Ovary (tissue), 9 donors: ENCODE results near the gene SLC25A36. TPM values are rescaled to one million over a fixed set of nuclear protein-coding genes. Genes with fewer than 3 reads are reported as not detected.
"Not testable (repeated sequence)": the region's sequence is repeated elsewhere in the genome, so short reads cannot be mapped to it uniquely, and the experiment has no call there.

Source experiments
- DNase-seq, 5 donors: peaks; one replicate each; pipeline ENCODE4 v3.0.0-alpha.2; 2019 to 2020
- H3K27ac ChIP-seq, 2 donors: fragments of 200-600 bp; one replicate each; pipeline versions ENCODE4 v1.5.1 to v1.8.0; 2019 to 2022
- H3K27me3 ChIP-seq: fragments of 200-600 bp; one replicate; pipeline ENCODE4 v1.8.0; 2022
- H3K36me3 ChIP-seq: fragments of 200-600 bp; sonication (generic); one replicate; pipeline ENCODE4 v1.5.1; 2019
- H3K4me1 ChIP-seq: one replicate; pipeline ENCODE4 v1.8.1; 2013; ENCODE audit warnings: mild to moderate bottlenecking, moderate library complexity; ENCODE audit not compliant: insufficient read depth
- H3K4me3 ChIP-seq: fragments of 200-600 bp; sonication (generic); one replicate; pipeline ENCODE4 v1.5.1; 2017
- H3K9me3 ChIP-seq, 2 donors: fragments of 200-600 bp in 1 of 2; sonication (generic) in 1 of 2; one replicate each; pipeline versions ENCODE4 v1.5.1 to v1.8.1; 2013 to 2019; ENCODE audit warnings: mild to moderate bottlenecking in 1 of 2, moderate library complexity in 1 of 2
- EP300 ChIP-seq: sonication (generic); formaldehyde crosslinking; IDR thresholded peaks from one replicate; pipeline ENCODE4 v1.6.1; 2017; ENCODE audit warnings: antibody characterized with exemption
- POLR2A ChIP-seq: fragments of 450-650 bp; IDR thresholded peaks from one replicate; pipeline ENCODE4 v1.6.1; 2017; ENCODE audit warnings: antibody characterized with exemption, mild to moderate bottlenecking, moderate library complexity
- WGBS, 3 donors: extraction: QIAGEN DNeasy Blood & Tissue Kit in 1 of 3; methylation state at CpG; one replicate each; pipeline versions ENCODE4 v1.1.5 to v1.1.7; 2013 to 2017; 5-methylcytosine and 5-hydroxymethylcytosine counted together
- intact Hi-C, 4 donors: fragments of 100-400 bp; cut with DNase I; formaldehyde crosslinking; loops; one replicate each; pipeline versions ENCODE4 v1.11.0 to v1.15.1; 2022 to 2023
- polyA plus RNA-seq, 2 donors: library from polyadenylated mRNA; stranded (reverse); fragments of 200-250 nt in 1 of 2; fragments of 350-450 nt in 1 of 2; fragmentation: Illumina TruSeq in 1 of 2; extraction: RNeasy Lipid Tissue Mini Kit (QIAGEN cat#74804) in 1 of 2; gene quantifications; one replicate each; pipeline ENCODE4 v1.2.3, GENCODE V29; 2013 to 2014
- total RNA-seq, 7 donors: library from RNA; depleted of rRNA in 2 of 7; stranded (reverse); fragments of >200 nt in 2 of 7; fragmentation: NEBNext Ultra II Directional in 3 of 7; extraction: Animal tissue kit (Norgen Biotek cat#: 25700) in 3 of 7; gene quantifications; one replicate each; pipeline versions ENCODE4 v1.1.0 to v1.2.4, GENCODE V29; 2016 to 2023
- TF ChIP-seq, protein P1 (sequence below), 3 donors: fragments of 450-650 bp in 2 of 3; fragments of 200-600 bp in 1 of 3; IDR thresholded peaks; one replicate each; pipeline versions ENCODE4 v1.5.1 to v1.8.0; 2016 to 2022; ENCODE audit warnings: antibody characterized with exemption in 3 of 3, mild to moderate bottlenecking in 1 of 3
- donor health status: DM: no; HTN: no; CAD: no; lungs with moderate emphysema.
- donor health status: DM: no; HTN: no; CAD: no.
- donor health status: Bipolar disorder and iron deficiency.
- donor health status: DM: yes; HTN: yes; CAD: no.
- donor health status: DM: no; HTN: no; CAD: no.
- donor health status: DM: yes; HTN: yes; CAD: no.

SLC25A36 gene
- total and polyA plus RNA-seq, 9 donors = 34.7 to 99.3 (median 76.4) TPM

DNA sequence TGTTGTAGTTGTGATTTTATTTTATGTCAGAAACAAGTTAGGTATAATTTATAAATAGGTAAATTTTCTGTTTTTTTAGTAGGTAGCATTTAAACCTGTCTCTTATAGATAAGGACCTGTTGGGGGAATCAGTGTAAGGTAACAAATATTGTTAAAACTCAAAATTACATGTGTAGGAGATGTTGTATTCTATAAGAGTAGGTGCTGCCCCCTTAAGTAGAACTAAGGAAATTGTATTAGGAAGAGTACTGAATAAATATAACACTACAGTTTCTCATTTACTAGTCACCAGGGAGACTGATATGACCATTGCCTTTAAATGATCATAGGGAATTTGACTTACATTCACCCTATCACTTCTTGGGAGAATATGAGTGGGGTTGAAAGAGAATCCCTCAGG lies 31.2 kb downstream of the SLC25A36 start:
- intact Hi-C loops = no loop called here
- H3K36me3 ChIP-seq = no peaks in the 10 kb centered on the region
- TF ChIP-seq EP300 (no peak), POLR2A (no peak)
- TF ChIP-seq, protein P1, sequence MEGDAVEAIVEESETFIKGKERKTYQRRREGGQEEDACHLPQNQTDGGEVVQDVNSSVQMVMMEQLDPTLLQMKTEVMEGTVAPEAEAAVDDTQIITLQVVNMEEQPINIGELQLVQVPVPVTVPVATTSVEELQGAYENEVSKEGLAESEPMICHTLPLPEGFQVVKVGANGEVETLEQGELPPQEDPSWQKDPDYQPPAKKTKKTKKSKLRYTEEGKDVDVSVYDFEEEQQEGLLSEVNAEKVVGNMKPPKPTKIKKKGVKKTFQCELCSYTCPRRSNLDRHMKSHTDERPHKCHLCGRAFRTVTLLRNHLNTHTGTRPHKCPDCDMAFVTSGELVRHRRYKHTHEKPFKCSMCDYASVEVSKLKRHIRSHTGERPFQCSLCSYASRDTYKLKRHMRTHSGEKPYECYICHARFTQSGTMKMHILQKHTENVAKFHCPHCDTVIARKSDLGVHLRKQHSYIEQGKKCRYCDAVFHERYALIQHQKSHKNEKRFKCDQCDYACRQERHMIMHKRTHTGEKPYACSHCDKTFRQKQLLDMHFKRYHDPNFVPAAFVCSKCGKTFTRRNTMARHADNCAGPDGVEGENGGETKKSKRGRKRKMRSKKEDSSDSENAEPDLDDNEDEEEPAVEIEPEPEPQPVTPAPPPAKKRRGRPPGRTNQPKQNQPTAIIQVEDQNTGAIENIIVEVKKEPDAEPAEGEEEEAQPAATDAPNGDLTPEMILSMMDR (IDR thresholded peaks at IDR 0.05) = no peak
- no peak overlapping the region for H3K27ac ChIP-seq
- H3K4me3 ChIP-seq = no peak overlapping the region
- no peaks in the 10 kb centered on the region for H3K4me1 ChIP-seq
- no peak for DNase-seq
- no peaks in the 10 kb centered on the region for H3K9me3 ChIP-seq
- no peaks in the 10 kb centered on the region for H3K27me3 ChIP-seq

DNA sequence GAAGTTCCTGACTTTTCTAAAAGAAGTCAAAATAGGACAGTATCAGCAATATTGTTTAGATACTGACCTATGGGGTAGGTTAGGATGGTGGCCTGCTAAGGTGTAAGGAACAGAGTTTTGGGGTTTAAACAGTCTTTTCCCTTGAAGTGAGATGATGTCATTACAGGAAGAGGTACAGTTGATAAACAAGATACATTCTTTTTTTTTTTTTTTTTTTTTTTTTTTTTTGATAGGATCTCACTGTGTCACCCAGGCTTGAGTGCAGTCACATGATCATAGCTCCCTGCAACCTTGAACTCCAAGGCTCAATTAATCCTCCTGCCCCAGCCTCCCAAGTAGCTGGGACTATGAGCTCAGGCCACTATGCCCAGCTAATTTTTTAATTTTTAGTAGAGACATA lies 33.3 kb downstream of the SLC25A36 start:
- intact Hi-C loops = no loop called here
- H3K4me1 ChIP-seq = no peaks in the 10 kb centered on the region
- no peak for TF ChIP-seq POLR2A
- TF ChIP-seq, protein P1 (IDR thresholded peaks at IDR 0.05) = no peak
- TF ChIP-seq EP300 = no peak
- H3K36me3 ChIP-seq = no peaks in the 10 kb centered on the region
- no peaks in the 10 kb centered on the region for H3K9me3 ChIP-seq
- no peaks in the 10 kb centered on the region for H3K27me3 ChIP-seq
- no peak for DNase-seq
- H3K4me3 ChIP-seq = no peak overlapping the region
- H3K27ac ChIP-seq = no peak overlapping the region

DNA sequence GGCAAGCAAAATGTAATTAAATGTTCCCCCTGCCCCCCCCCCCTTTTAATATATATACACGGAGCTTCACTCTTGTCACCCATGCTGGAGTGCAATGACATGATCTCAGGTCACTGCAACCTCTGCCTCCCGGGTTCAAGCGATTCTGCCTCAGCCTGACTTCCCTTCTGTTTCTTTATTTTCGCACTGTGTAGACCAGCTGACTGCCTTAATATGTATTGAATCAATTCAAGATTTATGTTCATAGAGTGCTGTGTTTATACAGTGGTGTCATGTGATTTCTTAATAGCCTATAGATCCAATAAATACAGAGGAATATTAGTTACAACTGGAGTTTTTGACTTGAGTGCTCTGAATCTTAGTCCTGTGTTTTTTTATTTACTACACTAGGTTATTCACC lies 39.0 kb downstream of the SLC25A36 start:
- TF ChIP-seq EP300 (no peak), POLR2A (no peak)
- TF ChIP-seq, protein P1 (IDR thresholded peaks at IDR 0.05) = no peak
- no peak overlapping the region for H3K27ac ChIP-seq
- H3K36me3 ChIP-seq = no peaks in the 10 kb centered on the region
- 71 to 74% (median 74%) methylated on average over 4 of the region's 4 CpGs for WGBS, 3 donors
- H3K4me3 ChIP-seq = no peak overlapping the region
- DNase-seq = no peak
- H3K9me3 ChIP-seq = no peaks in the 10 kb centered on the region
- intact Hi-C loops = no loop called here
- no peaks in the 10 kb centered on the region for H3K27me3 ChIP-seq
- H3K4me1 ChIP-seq = no peaks in the 10 kb centered on the region

DNA sequence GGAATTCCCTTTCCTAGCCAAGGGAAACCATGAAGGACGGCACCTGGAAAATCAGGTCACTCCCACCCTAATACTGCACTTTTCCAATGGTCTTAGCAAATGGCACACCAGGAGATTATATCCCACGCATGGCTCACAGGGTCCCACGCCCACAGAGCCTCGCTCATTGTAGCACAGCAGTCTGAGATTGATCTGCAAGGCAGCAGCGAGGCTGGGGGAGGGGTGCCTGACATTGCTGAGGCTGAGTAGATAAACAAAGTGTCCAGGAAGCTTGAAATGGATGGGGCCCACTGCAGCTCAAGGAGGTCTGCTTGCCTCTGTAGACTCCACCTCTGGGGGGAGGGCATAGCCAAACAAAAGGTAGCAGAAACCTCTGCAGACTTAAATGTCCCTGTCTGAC lies 46.2 kb downstream of the SLC25A36 start:
- H3K27ac ChIP-seq, intact Hi-C loops, H3K4me1 ChIP-seq, H3K36me3 ChIP-seq, H3K9me3 ChIP-seq, DNase-seq, H3K4me3 ChIP-seq, H3K27me3 ChIP-seq: not testable (repeated sequence)
- 88 to 91% (median 89%) methylated on average over 5 of the region's 5 CpGs for WGBS, 3 donors

DNA sequence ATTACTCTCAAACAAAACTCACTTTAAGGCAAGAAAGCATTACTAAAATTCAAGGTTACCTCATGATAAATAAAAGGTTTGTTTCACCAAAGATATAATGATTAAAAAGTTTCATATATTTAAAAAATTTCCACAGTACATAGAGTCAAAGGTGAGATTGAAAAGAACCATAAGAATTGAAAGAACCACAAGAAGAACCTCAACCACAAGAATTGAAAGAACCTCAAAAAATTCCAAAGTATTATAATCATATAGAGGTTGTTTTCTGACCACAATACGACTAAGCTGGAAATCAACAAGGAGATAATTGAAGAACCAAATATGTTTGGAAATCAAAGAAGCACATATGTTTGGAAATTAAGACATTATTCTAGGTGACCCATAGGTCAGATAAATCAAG lies 52.7 kb downstream of the SLC25A36 start:
- no peaks in the 10 kb centered on the region for H3K27me3 ChIP-seq
- DNase-seq = no peak
- TF ChIP-seq, protein P1 (IDR thresholded peaks at IDR 0.05) = no peak
- TF ChIP-seq POLR2A (no peak), EP300 (no peak)
- H3K27ac ChIP-seq = no peak overlapping the region
- H3K4me1 ChIP-seq = no peaks in the 10 kb centered on the region
- H3K36me3 ChIP-seq = no peaks in the 10 kb centered on the region
- WGBS, 3 donors = 49 to 81% (median 66%) methylated on average over 1 of the region's 1 CpG
- H3K9me3 ChIP-seq = no peaks in the 10 kb centered on the region
- intact Hi-C loops = no loop called here
- H3K4me3 ChIP-seq = no peak overlapping the region

DNA sequence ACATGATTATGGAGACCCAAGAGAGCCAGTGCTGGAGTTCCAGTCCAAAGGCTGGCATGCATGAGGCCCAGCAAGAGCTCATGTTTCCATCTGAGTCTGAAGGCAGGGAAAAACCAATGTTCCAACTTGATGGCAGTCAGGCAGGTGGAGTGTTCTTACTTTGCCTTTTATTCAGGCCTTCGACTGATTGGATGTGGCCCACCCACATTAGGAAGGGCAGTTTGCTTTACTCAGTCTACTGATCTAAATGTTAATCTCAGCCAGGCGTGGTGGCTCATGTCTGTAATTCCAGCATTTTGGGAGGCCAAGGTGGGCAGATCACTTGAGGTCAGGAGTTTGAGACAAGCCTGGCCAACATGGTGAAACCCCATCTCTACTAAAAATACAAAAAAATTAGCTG lies 53.2 kb downstream of the SLC25A36 start:
- H3K36me3 ChIP-seq, H3K9me3 ChIP-seq, H3K4me3 ChIP-seq, H3K27ac ChIP-seq, DNase-seq, H3K27me3 ChIP-seq, H3K4me1 ChIP-seq: not testable (repeated sequence)
- 87 to 95% (median 92%) methylated on average over 2 of the region's 2 CpGs for WGBS, 3 donors
- intact Hi-C loops = loop anchor here in 1 of 4 donors (5.0 kb wide), 1 partner anchor 197 kb away; no protein-coding TSS in a partner anchor
